NCI-H524 treated with DMSO at 0.1 percent for 48 hours (cell line): Measurements from ENCODE around the gene PRKG1.

Source experiments
- DNase-seq: peaks from one replicate; lab custom pipeline; 2025; lab: John Stamatoyannopoulos, UW

Gene PRKG1

DNA sequence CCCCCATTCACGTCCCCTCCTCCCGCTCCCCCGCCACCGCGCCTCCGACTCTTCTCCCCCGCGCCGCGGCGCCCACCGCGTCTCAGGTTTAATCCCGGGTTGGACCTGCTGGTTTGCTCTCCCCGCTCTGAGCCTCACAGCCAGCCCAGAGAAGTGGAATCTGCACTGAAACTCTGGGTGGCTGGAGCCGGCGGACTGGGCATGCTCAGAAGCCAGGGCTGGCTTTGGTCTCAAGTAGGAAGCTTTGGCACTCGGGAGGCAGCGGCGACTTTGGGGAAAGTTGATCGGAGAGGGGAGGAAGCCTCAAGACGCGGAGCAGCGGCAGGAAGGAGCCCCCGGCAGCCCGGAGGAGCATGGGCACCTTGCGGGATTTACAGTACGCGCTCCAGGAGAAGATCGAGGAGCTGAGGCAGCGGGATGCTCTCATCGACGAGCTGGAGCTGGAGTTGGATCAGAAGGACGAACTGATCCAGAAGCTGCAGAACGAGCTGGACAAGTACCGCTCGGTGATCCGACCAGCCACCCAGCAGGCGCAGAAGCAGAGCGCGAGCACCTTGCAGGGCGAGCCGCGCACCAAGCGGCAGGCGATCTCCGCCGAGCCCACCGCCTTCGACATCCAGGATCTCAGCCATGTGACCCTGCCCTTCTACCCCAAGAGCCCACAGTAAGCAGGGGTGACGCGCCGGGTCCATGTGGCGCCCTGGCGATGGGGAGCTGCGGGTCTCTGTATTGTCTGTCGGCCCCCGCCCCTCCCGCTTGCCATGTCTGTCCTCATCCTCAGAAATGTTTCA is at the start of gene PRKG1:
TSS of gene PRKG1 (plus strand) at position 250 of the 791 bp plus-strand sequence.
- DNase-seq = peak; percentile 30

DNA sequence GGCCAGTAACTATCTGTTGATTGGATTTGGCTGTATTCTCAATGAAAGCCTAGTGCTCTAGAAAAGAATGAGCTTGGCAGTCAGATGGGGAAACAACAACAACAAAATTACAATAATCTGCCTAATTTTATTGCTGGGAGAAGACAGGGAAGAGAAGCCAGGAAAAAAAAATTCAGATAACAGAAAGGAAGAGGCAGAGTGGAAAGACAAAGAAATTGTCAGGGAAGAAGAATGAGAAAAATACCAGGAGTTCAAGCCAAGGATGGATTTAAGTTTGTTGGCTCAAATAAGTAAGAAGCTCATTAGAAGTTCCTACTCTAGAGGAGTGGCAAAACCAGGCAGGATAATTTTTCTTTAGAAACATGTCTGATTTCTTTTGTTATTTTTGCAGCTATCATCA is 45.9 kb upstream of the PRKG1 start:
- DNase-seq = no peak

DNA sequence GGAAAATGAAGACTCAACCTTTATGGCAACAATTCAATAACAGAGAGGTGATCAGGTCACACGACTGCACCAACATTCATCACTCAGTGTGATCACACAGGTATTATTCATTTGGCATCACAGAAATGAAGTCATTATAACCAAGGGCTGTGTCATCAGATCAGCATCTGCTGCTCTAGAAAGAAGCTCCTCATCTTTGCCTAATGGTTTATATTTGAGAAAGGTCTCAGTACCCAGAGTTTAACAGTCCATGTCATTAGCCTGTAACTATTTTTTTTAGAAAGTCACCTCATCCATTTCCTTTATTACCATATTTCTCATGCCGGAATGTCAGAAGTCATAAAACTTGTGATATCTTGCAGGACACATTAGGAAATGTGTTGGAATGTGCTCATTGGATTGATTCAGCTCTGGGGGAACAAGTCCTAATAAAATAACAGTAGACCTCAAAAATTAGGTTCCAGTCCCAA is 45.1 kb upstream of the PRKG1 start:
- DNase-seq = no peak

DNA sequence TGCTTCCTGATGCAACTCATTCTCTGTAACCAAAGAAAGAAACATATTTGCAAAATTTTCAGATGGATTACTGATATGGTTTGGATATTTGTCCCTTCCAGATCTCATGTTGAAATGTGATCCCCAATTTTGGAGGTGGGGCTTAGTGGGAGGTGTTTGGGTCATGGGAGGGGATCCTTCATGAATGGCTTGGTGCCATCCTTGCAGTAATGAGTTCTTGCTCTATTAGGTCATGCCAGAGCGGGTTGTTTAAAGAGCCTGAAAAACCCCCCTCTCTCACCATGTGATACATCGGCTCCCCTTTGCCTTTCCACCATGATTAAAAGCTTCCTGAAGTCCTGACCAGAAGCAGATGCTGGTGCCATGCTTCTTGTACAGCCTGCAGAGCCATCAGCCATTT is 43.8 kb upstream of the PRKG1 start:
- DNase-seq = no peak

DNA sequence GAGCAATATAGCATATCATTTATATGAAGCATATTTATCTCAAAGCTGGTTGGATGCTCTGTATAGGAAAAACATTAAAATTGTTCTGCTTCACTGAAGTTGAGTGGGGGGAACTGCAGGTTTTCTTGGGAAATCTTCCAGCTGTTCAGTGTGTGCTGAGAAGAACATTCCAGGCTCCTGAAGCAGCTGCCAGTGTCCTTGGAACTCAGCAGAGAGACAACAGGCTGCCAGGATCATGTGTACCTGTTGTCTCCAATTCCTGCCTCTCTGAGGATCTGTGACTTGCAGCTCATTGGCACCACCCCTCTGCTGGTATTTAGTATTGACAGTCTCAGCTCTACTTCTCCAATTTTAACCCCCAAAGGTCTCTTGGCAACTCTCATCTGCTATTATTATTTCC is 42.3 kb upstream of the PRKG1 start:
- DNase-seq = no peak

DNA sequence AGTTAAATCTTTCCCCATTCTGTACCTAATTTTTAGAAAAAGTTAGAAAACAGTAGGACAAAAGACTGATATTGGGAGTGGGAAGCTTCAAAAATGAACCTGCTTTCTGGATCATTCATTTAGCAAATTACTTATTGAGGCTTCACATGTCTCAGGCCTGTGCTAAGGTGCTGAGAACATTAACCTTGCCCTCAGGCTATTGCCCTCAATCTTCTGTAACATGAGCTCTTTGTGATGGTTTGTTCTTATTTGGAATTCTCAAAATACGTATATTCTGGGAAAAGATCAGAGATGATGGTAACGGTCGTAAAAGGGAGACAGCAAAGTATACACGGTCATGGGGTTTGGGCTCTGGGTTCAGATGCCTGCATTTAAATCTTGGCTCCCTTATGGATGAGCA is 39.5 kb upstream of the PRKG1 start:
- no peak for DNase-seq

DNA sequence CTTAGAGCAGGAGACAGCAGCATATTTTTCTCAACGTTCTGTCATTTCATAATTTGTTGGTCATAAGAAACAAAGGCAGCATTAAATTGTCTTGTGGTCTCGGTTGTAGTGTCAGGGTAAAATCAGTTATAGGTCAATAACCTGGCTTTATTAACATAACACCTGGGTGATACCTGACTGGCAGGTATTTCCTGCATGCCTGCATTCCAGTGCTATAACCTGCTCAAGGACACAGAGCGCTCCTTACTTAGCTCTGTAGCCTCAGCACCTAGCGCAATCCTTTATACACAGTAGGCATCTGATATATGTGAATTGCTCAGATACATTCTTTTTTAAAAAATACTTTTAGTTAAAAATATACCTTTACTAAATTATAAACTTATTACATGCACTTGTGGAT is 38.9 kb upstream of the PRKG1 start:
- DNase-seq = no peak

DNA sequence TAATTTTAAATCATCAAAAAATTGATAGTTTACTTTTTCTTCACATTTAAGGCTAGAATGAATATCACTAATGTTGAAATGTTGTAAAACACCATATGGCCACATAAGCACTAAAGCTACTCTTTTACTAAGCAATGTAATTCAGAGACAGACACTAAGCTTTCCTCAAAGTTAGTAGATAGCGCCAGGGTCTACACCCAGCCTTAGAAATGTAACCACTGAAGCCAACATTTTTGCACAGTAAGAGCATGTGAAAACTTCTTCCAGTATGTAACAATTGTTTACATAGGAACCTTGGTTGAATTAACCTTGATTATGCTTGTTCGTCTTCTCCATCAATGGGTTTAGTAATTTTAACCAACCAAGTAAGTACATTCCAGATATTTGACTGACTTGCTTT is 28.4 kb upstream of the PRKG1 start:
- DNase-seq = no peak

DNA sequence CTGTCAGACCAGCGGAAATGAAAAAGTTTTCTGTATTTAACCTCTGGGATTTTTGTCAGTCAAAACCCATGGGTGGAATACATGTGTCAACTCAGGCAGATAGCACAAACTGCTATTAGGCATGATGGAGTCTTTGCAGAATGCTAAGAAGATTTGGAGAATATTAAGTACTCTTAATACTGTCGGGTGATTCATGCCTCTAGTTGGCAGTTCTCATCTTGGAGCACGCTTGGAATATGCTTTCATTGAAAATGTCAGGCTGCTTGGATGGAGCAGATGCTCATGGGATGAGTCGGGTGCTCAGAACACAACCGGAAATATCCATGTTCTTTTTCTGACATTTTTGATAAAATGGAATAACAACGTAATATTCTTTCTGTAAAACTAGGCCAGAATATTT is 27.6 kb upstream of the PRKG1 start:
- DNase-seq = no peak

DNA sequence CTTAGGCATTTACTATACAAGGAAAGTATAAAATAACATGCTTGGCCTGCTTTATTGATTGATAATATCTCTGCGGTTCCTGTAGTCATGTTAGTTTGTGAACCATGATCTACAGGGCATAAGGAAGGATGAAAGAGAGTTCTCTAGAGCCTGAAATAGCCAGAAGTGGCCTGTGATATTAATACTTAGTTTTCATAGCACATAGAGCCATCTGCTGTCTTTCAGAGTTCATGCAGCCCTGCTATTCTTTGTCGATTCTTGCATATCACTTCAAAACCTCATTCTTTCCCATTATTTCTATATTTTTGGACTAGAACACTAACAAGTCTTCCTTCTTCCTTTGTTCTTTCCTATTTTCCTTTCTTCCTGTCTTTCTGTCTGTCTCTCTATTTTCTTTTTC is 26.4 kb upstream of the PRKG1 start:
- DNase-seq = no peak

DNA sequence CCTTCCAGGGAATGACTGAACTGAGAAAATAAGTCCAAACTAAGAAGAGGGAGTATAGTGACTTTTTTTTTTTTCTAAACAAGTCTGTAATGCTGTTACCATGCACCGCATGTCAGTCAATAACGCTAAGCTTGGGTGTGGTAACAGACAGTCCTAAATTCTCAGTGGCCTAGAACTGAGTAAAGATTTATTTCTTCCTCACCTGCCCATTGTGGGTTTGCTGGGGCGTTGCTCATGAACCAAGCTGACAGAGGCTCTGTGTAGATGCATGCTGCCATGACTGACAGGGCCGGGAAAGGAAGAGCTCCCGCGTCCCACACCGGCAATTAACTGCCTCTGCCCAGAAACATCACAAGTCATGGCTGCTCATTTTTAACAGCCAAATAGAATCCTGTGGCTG is 25.5 kb upstream of the PRKG1 start:
- no peak for DNase-seq

DNA sequence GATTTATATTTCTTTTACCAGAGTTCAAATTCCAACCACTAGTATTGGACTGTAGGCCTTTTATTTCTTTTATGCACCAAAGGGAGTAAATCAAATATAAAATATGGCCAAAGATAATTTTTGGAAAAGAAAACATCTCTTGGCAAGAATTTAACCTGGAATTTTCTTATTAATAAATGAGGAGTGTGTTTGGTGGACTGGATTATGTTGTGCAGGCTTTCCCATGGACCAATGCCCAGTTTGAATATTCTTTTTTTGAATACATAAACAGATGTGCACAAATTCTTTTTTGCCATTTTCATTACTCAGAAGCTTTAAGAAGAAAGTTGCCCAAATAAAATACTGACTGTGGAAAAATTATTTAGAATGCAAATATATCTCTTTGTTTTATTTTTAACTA is 22.1 kb upstream of the PRKG1 start:
- DNase-seq = no peak

DNA sequence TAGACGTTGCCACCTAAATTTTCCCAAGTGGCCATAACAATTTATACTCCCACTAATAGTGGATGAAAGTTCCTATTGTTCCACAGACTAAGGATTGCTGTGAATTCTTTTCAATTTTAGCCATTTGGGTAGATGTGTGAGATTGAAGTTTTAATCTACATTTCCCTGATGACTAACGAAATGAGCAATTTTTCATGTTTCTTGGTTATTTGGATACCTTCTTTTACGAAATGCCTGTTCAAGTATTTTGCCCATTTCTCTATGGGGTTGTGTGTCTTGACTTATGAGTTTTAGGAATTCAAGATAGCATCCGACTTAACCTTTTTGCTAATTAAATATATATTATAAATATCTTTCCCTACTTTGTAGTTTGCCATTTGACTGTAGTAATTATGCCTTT is 16.4 kb upstream of the PRKG1 start:
- no peak for DNase-seq

DNA sequence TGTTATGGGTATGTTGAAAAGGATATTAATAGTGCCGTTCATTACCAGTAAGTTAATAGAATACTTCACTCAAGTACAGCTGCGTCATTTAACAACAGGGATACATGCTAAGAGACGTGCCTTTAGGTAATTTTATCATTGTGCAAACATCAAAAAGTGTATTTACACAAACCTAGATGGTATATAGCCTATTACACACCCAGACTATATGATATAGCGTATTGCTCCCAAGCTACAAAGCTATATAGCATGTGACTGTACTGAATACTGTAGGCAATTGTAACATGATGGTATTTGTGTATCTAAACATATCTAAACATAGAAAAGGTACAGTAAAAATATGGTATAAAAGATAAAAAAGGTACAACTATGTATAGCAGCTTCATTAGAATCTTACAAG is 11.1 kb upstream of the PRKG1 start:
- DNase-seq = no peak

DNA sequence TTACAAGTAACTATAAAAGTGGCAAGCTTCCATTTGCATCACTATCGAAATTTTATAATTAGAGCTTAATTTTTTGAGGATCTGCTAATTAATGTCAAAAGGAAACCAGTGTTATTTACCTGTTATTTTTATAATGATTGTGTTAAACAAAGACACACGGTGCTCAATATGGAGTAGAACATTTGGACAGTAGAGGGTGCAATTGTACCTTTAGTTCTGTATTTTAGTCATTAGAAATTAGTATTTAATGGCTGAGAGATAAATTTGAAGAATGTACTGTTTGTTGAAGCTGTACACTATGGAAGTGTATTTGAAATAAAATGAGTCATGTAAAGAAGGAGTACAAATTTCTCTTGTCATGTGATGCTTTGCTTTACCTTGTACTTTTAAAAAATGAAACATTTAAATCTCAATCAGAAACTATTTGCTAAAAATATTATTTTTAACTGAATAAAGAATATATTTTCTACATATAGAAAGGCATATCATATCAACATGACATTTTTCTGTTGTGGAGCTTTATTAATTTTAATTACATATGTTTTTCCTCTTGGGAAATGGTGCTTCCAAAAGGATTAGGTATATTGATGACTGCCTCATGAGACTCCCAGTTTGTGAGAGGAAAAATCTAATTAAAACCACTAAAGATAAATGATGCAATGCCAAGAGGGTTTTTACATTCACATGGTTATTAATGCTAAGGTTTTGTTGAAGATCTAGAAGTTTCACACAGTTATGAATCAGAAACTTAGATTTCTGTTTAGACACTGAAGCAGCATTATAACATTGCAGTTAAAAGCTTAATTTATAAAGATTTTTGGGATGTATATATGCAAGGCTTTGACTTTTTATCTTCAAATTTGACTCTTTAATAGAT is 10.4 kb upstream of the PRKG1 start:
- no peak for DNase-seq

DNA sequence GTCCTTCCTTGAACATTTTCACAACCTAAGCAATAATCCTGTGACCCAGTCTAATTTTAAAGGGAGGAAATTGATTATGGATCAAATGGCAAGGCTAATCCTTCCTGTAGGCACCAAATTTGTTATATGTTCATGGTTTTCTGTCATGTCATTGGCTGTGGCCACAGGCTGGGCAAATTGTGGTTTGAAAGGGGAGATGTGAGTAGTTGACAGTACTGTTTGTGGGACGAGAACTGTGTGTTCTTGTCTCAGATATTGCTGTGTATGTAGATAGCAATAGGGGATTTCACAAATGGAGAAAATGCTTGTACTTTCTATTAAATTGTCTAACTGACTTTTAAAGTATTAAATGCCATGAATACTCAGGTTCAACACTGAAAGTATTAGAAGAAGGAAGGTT is 8.1 kb upstream of the PRKG1 start:
- DNase-seq = no peak

DNA sequence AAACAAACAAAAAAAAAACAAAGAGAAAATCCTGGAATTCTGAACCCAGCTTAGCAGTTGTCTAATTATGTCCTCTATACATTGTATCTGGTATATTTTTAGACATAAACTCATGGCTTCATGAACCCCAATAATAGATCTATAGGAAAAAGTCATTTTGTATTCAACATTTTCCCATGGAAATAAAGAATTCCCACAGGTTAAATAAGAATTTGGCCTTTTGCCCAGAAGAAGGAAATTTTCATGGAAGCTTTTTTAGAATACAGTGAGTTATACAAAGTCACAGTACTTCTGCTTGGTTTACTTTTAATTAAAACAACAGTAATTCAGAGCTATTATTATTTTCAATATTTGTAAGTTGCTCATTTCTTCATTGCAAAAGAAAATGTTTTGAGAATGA is 2.1 kb upstream of the PRKG1 start:
- DNase-seq = no peak

DNA sequence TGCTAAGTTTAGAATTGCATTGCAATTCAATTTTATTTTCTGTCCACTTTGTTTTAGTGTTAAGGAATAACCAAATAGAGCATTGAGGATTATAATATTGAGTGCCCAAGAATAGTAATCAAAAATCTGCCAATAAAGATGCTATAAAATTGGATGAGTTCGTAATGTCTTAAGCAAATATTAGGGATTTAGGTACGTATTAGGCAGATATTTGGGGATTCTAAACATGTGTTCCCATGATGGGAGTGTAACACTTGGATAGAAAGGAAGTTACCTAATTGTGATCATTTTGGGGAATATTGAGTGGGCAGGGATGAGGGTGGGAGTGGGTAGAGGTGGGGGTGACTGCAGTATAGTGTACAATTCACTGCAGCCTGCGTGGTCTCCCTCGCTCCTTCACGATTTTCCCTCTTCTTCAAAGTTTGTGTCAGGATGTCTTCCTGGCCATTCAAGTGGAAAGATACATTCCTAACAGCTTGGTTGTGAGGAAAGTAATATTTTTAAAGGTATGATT is 1.3 kb upstream of the PRKG1 start:
- no peak for DNase-seq

DNA sequence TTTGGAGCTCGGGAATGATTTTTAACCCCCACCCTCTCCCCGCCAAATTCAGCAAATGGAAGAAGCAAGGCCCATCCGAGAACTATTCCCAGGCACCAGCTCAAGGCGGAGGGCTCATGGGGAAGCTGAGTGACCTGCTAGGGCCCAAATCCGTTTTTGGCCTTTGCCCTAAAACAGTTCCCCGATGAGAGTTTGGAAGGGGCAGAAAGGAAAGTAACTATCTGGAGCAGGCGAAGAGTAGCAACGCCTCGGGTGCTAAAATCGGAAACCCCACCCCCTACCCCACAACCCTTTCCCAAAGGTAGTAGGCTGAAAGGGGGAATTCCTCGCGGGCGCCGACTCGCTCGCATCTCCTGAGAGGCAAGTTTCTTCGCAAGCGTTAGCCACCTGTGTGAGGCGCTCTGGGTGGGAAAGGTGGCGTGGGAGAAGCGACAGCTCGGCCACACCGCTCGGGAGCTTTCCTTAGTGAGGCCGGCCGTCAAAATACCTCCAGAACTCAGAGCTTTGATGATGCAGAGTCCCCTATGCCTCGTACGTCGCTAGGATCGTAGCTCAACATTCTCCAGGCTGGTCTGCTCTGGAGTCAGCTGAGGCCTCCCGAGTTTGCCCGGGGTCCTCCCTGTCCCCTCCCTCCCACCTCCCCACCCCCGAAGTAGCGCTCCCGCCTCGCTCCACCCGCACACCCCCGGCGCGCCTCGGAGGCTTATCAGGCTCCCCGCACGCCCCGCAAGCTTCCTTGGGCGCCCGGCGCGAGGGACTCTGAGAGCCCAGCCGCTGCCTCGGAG is 642 bp upstream of the PRKG1 start:
- DNase-seq = no peak

DNA sequence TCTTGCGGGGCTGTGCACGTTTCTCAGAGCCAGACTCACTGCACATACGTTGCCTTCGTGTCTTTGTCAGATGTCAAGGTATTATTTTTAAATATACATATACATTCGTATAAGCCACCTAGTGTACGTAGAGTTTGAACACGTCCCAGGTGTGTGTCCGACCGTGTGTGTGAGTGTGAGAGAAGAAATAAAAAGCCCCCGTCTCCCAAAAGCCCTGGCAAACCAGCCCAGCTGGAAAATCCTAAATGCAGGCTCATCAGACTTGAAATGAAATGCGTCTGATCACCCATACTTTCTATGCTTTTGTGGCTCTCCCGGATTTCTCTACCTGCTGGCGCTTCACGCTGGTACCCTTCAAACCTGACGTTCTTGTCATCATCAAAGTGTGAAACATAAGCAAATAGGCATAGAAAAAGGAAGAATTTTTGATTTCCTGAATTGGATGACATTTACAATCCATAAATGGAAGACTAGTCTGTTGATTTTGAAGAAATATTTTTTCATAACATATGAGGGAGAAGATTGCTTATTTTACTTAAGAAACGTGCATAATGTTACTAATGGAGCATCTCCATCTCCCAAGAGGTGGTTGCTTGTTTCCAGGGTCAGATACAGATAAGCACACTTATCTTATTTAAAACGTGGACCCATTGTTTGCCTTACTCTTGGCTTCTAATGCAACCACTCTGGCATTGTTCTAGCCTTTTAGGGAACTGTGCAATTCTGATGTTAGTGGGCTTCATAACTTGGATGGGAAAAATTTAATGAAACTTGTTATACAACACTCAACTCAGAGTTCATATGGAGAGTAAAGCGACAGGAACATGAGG is 971 bp downstream of the PRKG1 start:
- DNase-seq = peak; percentile 0

DNA sequence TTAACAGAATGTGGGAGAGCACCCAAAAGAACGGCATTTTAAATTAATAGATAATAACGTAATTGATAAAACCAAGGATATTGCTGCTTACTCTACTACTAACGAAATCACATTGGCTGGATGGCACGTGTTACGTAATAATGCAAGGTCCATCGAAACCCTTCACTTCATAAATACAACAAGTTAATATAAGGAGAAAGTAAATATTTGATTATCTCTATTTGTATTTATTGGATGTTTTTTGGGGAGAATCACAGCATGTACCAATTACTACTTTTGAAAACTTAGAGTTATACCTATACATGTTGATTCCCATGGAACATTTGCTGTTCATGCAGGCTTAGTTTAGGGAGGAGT is 1.6 kb downstream of the PRKG1 start:
- no peak for DNase-seq
